Endothelial cell of umbilical vein (primary cell): ENCODE data around the gene PKD1. TPM values are rescaled to one million over a fixed set of nuclear protein-coding genes. Genes with fewer than 3 reads are reported as not detected.

Source experiments
- BruUV-seq: library from RNA; stranded (reverse); fragments of 400-500 nt; replicated peaks from 2 replicates; lab custom pipeline; 2021; lab: Mats Ljungman, UMichigan
- CTCF ChIA-PET: fragments of 300-600, 350-600 bp; sonication (Branson Sonifier 250); formaldehyde crosslinking; loops from one replicate; lab custom pipeline; 2021; ENCODE audit warnings: antibody characterized with exemption, inconsistent platforms; lab: Charles Lee
- POLR2A ChIA-PET: fragments of 300-600, 350-600 bp; sonication (Branson Sonifier 250); formaldehyde crosslinking; loops from one replicate; lab custom pipeline; 2021; ENCODE audit warnings: antibody characterized with exemption, inconsistent platforms; lab: Charles Lee
- DNase-seq: peaks from one replicate; pipeline ENCODE4 v3.0.0-alpha.2; 2011; ENCODE audit warnings: low read depth, low spot score
- FAIRE-seq: peaks from 2 replicates; lab custom pipeline; 2011; peaks lifted over from hg19 to GRCh38; lab: Jason Lieb, UNC
- H2AFZ ChIP-seq: 2 replicates; pipeline ENCODE4 v1.6.0; 2012; ENCODE audit warnings: low read depth, low read length, control low read depth, inconsistent platforms
- H3K27ac ChIP-seq: 2 replicates; pipeline ENCODE4 v1.5.1; 2011; ENCODE audit warnings: low read depth, mild to moderate bottlenecking, control low read depth, low read length, moderate library complexity; ENCODE audit not compliant: insufficient read depth
- H3K27me3 ChIP-seq, 2 experiments: 2 replicates each; pipeline versions ENCODE4 v1.6.0 to v1.6.1; 2011; ENCODE audit warnings: low read length in 2 of 2, mixed read lengths in 1 of 2; ENCODE audit not compliant: control insufficient read depth in 2 of 2, insufficient read depth in 2 of 2
- H3K36me3 ChIP-seq, 2 experiments: 2 replicates in 1 of 2; 3 replicates in 1 of 2; pipeline ENCODE4 v1.5.1; 2011; ENCODE audit warnings: low read length in 2 of 2, mild to moderate bottlenecking in 1 of 2, moderate library complexity in 1 of 2; ENCODE audit not compliant: control insufficient read depth in 2 of 2, insufficient read depth in 2 of 2; ENCODE audit errors: extremely low read depth in 1 of 2
- H3K4me1 ChIP-seq: 3 replicates; pipeline ENCODE4 v1.5.1; 2011; ENCODE audit warnings: mild to moderate bottlenecking, low read length; ENCODE audit not compliant: control insufficient read depth, insufficient read depth; ENCODE audit errors: extremely low read depth
- H3K4me2 ChIP-seq: 2 replicates; pipeline ENCODE4 v1.6.1; 2011; ENCODE audit warnings: low read length, control low read depth, mixed read lengths; ENCODE audit not compliant: insufficient read depth
- H3K4me3 ChIP-seq, 3 experiments: fragments of 200-600 bp in 1 of 3; sonication (generic), shearing (Covaris generic) in 1 of 3; replicated peaks in 1 of 3; 2 replicates each; pipeline ENCODE4 v1.5.1; 2011 to 2016; ENCODE audit warnings: control low read depth in 3 of 3, low read length in 3 of 3, mild to moderate bottlenecking in 2 of 3, inconsistent platforms in 1 of 3, low read depth in 1 of 3, moderate library complexity in 1 of 3; ENCODE audit not compliant: insufficient read depth in 1 of 3
- H3K79me2 ChIP-seq: 2 replicates; pipeline ENCODE4 v1.6.0; 2012; ENCODE audit warnings: low read length, inconsistent platforms; ENCODE audit not compliant: control insufficient read depth, insufficient read depth
- H3K9ac ChIP-seq: replicated peaks from 2 replicates; pipeline ENCODE3; 2011; ENCODE audit warnings: low read length, control low read depth; ENCODE audit not compliant: insufficient read depth; ENCODE audit errors: extremely low read depth
- H3K9me1 ChIP-seq: replicated peaks from 3 replicates; pipeline ENCODE4 v1.6.0; 2011; ENCODE audit warnings: mild to moderate bottlenecking, low read length; ENCODE audit not compliant: control insufficient read depth, insufficient read depth; ENCODE audit errors: extremely low read depth
- H3K9me3 ChIP-seq: replicated peaks from 2 replicates; pipeline ENCODE4 v1.5.1; 2012; ENCODE audit warnings: low read length, inconsistent platforms; ENCODE audit not compliant: control insufficient read depth, insufficient read depth
- H4K20me1 ChIP-seq: replicated peaks from 2 replicates; pipeline ENCODE3; 2011; ENCODE audit warnings: mild to moderate bottlenecking, low read length; ENCODE audit not compliant: control insufficient read depth, insufficient read depth; ENCODE audit errors: extremely low read depth
- CTCF ChIP-seq, 2 donors: IDR thresholded peaks; 1 replicate in 1 of 2; 2 replicates in 1 of 2; pipeline ENCODE4 v1.5.1; 2011; ENCODE audit warnings: low read length in 2 of 2, mild to moderate bottlenecking in 2 of 2, moderate library complexity in 2 of 2, control low read depth in 1 of 2, inconsistent platforms in 1 of 2, low read depth in 1 of 2; ENCODE audit not compliant: insufficient read depth in 1 of 2; ENCODE audit errors: extremely low read depth in 1 of 2
- EZH2 ChIP-seq: IDR thresholded peaks from 2 replicates; pipeline ENCODE4 v1.6.1; 2012; ENCODE audit warnings: borderline replicate concordance, low read depth, mild to moderate bottlenecking, moderate library complexity, low read length, inconsistent platforms; ENCODE audit not compliant: severe bottlenecking
- GATA2 ChIP-seq: IDR thresholded peaks from 2 replicates; pipeline ENCODE4 v1.7.0; 2011; ENCODE audit warnings: low read depth, mild to moderate bottlenecking, moderate library complexity, mixed read lengths, low read length; ENCODE audit not compliant: insufficient read length, insufficient read depth
- JUN ChIP-seq: IDR thresholded peaks from 2 replicates; pipeline ENCODE4 v1.6.1; 2011; ENCODE audit warnings: borderline replicate concordance, low read depth; ENCODE audit not compliant: insufficient read length, insufficient read depth
- MAX ChIP-seq: IDR thresholded peaks from 2 replicates; pipeline ENCODE4 v1.6.1; 2011; ENCODE audit not compliant: insufficient read depth, insufficient read length
- MYC ChIP-seq: IDR thresholded peaks from one replicate; pipeline ENCODE4 v1.6.1; 2011; ENCODE audit warnings: mild to moderate bottlenecking, low read depth, low read length
- POLR2A ChIP-seq: IDR thresholded peaks from 2 replicates; pipeline ENCODE4 v1.6.1; 2012; ENCODE audit warnings: low read depth, mild to moderate bottlenecking, control low read depth, low read length
- POLR2AphosphoS5 ChIP-seq: IDR thresholded peaks from 2 replicates; pipeline ENCODE4 v1.6.1; 2012; ENCODE audit warnings: low read depth, mild to moderate bottlenecking, control low read depth, low read length, moderate library complexity; ENCODE audit not compliant: insufficient read depth
- dilution Hi-C: fragments of 300-500 bp; cut with MboI; formaldehyde crosslinking; loops from one replicate; pipeline ENCODE4 v1.15.0; 2019; ENCODE audit warnings: low sequenced_read_pairs; ENCODE audit not compliant: extremely low pct_ligation_motif_present
- intact Hi-C: fragments of 100-400 bp; cut with micrococcal nuclease; formaldehyde crosslinking; loops from one replicate; pipeline ENCODE4 v1.10.0; 2022
- polyA plus RNA-seq, 4 experiments: library from polyadenylated mRNA; depleted of rRNA in 3 of 4; stranded (reverse) in 3 of 4; unstranded in 1 of 4; fragments of >200 nt; gene quantifications; 2 replicates each; pipeline versions ENCODE4 v1.2.1 to v1.2.3, GENCODE V29; 2011 to 2012; ENCODE audit warnings: missing spikeins in 1 of 4
- total RNA-seq: library from RNA; stranded (reverse); gene quantifications from 2 replicates; pipeline ENCODE4 v1.2.3, GENCODE V29; 2021

PKD1 gene
- total and polyA plus RNA-seq, 2 donors (not counting 3 experiments of a cell fraction or from before 2014, with no cell fraction given): 52.5 to 102 TPM

GRCh38 chr16:2056681-2057407, 78.9 kb downstream of the PKD1 start:
- H3K4me1 ChIP-seq: no peaks in the 10 kb centered on the region
- H2AFZ ChIP-seq: no peak overlapping the region
- DNase-seq (no peak), FAIRE-seq (no peak)
- no peaks in the 10 kb centered on the region for H3K9me3 ChIP-seq
- CTCF ChIA-PET: interaction anchor here (0.6 to 3.1 kb wide), 12 partner anchors 9 to 195 kb away, joined by 3 to 93 read pairs (median 4); partner anchors contain the start of genes ECI1, NTHL1 and TSC2
- POLR2A ChIA-PET: no interaction called here
- no peaks in the 10 kb centered on the region for H4K20me1 ChIP-seq
- no peak overlapping the region for H3K4me3 ChIP-seq
- peaks cover 5 to 48% of the 10 kb centered on the region in 2 experiments for H3K36me3 ChIP-seq
- no peak overlapping the region for H3K4me2 ChIP-seq
- H3K79me2 ChIP-seq: no peaks in the 10 kb centered on the region
- no peaks in the 10 kb centered on the region for H3K9me1 ChIP-seq
- intact Hi-C loops: loop anchor here (2.0 kb wide), 1 partner anchor 34 kb away; no protein-coding TSS in a partner anchor
- H3K9ac ChIP-seq: no peak overlapping the region
- no peak overlapping the region for H3K27ac ChIP-seq
- no peak for TF ChIP-seq MAX
- TF ChIP-seq EZH2: no peak
- TF ChIP-seq POLR2AphosphoS5: no peak
- no peak for TF ChIP-seq GATA2
- TF ChIP-seq JUN: no peak
- TF ChIP-seq POLR2A: no peak
- TF ChIP-seq MYC: no peak
- no peak for TF ChIP-seq CTCF (IDR thresholded peaks at IDR 0.05; ENCODE audit: extremely low read depth in 1 of 2, insufficient read depth in 1 of 2, low read depth in 1 of 2, low read length in 2 of 2)
- dilution Hi-C loops: no loop called here
- no peaks in the 10 kb centered on the region for H3K27me3 ChIP-seq
- no TSS peak for BruUV-seq
